ENCODE results near the gene CYB561D1. TPM values are rescaled to one million over a fixed set of nuclear protein-coding genes. Genes with fewer than 3 reads are reported as not detected.
"Not testable (repeated sequence)": the region's sequence is repeated elsewhere in the genome, so short reads cannot be mapped to it uniquely, and the experiment has no call there.

The CYB561D1 gene
- total RNA-seq, 4 donors from 2014 or later = 10.5 to 37.4 (median 17.3) TPM

DNA sequence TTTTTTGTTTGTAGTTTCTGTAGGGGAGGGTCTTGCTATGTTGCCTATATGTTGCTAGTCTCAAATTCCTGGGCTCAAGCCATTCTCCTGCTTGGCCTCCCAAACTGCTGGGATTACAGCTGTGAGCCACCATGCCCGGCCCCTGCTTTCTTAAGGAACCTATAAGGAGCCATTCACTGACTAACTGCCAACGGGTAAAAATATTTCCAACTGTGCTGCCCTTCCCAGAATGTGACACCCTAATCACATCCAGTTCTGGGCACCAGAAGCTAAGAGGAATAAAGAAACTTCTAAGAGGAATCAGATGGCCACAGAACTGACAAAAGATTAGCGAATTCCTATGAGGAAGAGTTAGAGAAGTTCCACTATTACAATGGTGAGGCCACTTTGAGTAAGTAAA is 21.1 kb upstream of the CYB561D1 start:
- Histone ChIP-seq H3K27me3 (peaks cover 44% of the 10 kb centered on the region), H3K27ac (no peak overlapping the region), H3K36me3 (no peaks in the 10 kb centered on the region), H3K9me3 (no peaks in the 10 kb centered on the region), H3K4me3 (no peak overlapping the region), H3K4me1 (no peaks in the 10 kb centered on the region)
- in situ Hi-C loops (cut with MboI; ENCODE audit: low pct_ligation_motif_present in 1 of 4, low pct_unique_long_range_greater_than_20kb in 1 of 4, low sequenced_read_pairs in 3 of 4) (no loop called here), intact Hi-C loops (cut with DNase I; ENCODE audit: low total_unique reads) (no loop called here)
- DNase-seq = no peak
- no peak for TF ChIP-seq EP300 (IDR thresholded peaks at IDR 0.05; ENCODE audit: low read depth)
- TF ChIP-seq, protein P1, sequence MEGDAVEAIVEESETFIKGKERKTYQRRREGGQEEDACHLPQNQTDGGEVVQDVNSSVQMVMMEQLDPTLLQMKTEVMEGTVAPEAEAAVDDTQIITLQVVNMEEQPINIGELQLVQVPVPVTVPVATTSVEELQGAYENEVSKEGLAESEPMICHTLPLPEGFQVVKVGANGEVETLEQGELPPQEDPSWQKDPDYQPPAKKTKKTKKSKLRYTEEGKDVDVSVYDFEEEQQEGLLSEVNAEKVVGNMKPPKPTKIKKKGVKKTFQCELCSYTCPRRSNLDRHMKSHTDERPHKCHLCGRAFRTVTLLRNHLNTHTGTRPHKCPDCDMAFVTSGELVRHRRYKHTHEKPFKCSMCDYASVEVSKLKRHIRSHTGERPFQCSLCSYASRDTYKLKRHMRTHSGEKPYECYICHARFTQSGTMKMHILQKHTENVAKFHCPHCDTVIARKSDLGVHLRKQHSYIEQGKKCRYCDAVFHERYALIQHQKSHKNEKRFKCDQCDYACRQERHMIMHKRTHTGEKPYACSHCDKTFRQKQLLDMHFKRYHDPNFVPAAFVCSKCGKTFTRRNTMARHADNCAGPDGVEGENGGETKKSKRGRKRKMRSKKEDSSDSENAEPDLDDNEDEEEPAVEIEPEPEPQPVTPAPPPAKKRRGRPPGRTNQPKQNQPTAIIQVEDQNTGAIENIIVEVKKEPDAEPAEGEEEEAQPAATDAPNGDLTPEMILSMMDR (IDR thresholded peaks at IDR 0.05) = no peak
- TF ChIP-seq POLR2AphosphoS5 (IDR thresholded peaks at IDR 0.05) = no peak
- no peak for TF ChIP-seq POLR2A (IDR thresholded peaks at IDR 0.05)
- 44 to 57% methylated on average over 1 to 3 of the region's 3 CpGs for WGBS, 2 donors (ENCODE audit: low coverage in 1 of 2)

- peaks cover 37% of the 10 kb centered on the region for H3K27me3 ChIP-seq
- H3K9me3 ChIP-seq; H3K4me3 ChIP-seq; H3K27ac ChIP-seq; H3K4me1 ChIP-seq; intact Hi-C loops (cut with DNase I; ENCODE audit: low total_unique reads); DNase-seq; in situ Hi-C loops (cut with MboI; ENCODE audit: low pct_ligation_motif_present in 1 of 4, low pct_unique_long_range_greater_than_20kb in 1 of 4, low sequenced_read_pairs in 3 of 4); H3K36me3 ChIP-seq: not testable (repeated sequence)
- WGBS, 2 donors (ENCODE audit: low coverage in 1 of 2) = 84% methylated on average over 12 of the region's 12 CpGs; no CpG with 5 or more reads in 1 of the 2 donors
These were observed 20.4 kb upstream of the CYB561D1 start for GRCh38 chr1:109473284-109474057.

DNA sequence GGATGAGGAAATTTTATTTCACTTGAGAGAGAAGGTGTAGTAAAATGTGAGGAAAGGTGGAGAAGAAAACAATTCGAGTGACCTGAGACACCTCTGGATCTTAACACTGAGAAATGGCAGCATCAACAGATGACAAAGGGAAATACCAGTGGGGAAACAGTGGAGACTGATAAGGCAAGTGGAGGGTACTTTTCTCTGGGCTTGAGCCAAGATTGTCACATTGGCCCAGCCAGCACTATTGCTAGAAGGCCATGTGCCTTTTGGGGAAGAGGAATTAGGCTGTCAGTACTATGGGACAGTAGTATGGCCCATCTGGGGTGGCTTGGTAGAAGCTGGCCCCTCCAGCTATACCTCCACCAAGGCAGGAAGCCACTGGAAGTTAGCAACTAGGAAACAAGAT is 19.2 kb upstream of the CYB561D1 start:
- peaks cover 29% of the 10 kb centered on the region for H3K27me3 ChIP-seq
- H3K9me3 ChIP-seq = no peaks in the 10 kb centered on the region
- no peak overlapping the region for H3K4me3 ChIP-seq
- in situ Hi-C loops (cut with MboI; ENCODE audit: low pct_ligation_motif_present in 1 of 4, low pct_unique_long_range_greater_than_20kb in 1 of 4, low sequenced_read_pairs in 3 of 4) = no loop called here
- 70 to 100% methylated on average over 1 of the region's 1 CpG for WGBS, 2 donors (ENCODE audit: low coverage in 1 of 2)
- TF ChIP-seq, protein P1 (IDR thresholded peaks at IDR 0.05) = no peak
- no peak for TF ChIP-seq POLR2AphosphoS5 (IDR thresholded peaks at IDR 0.05)
- TF ChIP-seq POLR2A (IDR thresholded peaks at IDR 0.05) = no peak
- no peak for TF ChIP-seq EP300 (IDR thresholded peaks at IDR 0.05; ENCODE audit: low read depth)
- intact Hi-C loops (cut with DNase I; ENCODE audit: low total_unique reads) = no loop called here
- no peak overlapping the region for H3K27ac ChIP-seq
- H3K36me3 ChIP-seq = no peaks in the 10 kb centered on the region
- no peaks in the 10 kb centered on the region for H3K4me1 ChIP-seq
- no peak for DNase-seq

GRCh38 chr1:109475261-109475660 is 18.6 kb upstream of the CYB561D1 start:
- TF ChIP-seq POLR2A (IDR thresholded peaks at IDR 0.05) (no peak), POLR2AphosphoS5 (IDR thresholded peaks at IDR 0.05) (no peak), EP300 (IDR thresholded peaks at IDR 0.05; ENCODE audit: low read depth) (no peak)
- TF ChIP-seq, protein P1 (IDR thresholded peaks at IDR 0.05) = no peak
- 50 to 83% methylated on average over 2 to 9 of the region's 9 CpGs for WGBS, 2 donors (ENCODE audit: low coverage in 1 of 2)
- no peak overlapping the region for H3K27ac ChIP-seq
- no peak for DNase-seq
- in situ Hi-C loops (cut with MboI; ENCODE audit: low pct_ligation_motif_present in 1 of 4, low pct_unique_long_range_greater_than_20kb in 1 of 4, low sequenced_read_pairs in 3 of 4) = no loop called here
- no peaks in the 10 kb centered on the region for H3K4me1 ChIP-seq
- no peak overlapping the region for H3K4me3 ChIP-seq
- intact Hi-C loops (cut with DNase I; ENCODE audit: low total_unique reads) = no loop called here
- peaks cover 24% of the 10 kb centered on the region for H3K27me3 ChIP-seq
- H3K36me3 ChIP-seq = no peaks in the 10 kb centered on the region
- no peaks in the 10 kb centered on the region for H3K9me3 ChIP-seq

DNA sequence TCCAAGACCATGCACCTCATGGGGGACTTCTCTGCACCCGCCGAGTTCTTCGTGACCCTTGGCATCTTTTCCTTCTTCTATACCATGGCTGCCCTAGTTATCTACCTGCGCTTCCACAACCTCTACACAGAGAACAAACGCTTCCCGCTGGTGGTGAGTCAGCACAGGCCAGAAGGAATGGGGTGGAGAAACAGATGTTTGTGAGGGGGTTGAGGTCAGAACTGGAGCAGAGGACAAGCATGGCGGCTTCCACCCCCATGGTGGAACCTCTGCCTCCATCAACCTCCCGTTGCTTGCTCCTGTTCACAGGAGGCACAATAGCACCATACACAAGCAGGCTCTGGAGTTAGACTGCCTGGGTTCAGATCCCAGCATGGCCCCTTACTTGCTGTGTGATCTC is 17.1 kb upstream of the CYB561D1 start:
- in situ Hi-C loops (cut with MboI; ENCODE audit: low pct_ligation_motif_present in 1 of 4, low pct_unique_long_range_greater_than_20kb in 1 of 4, low sequenced_read_pairs in 3 of 4) = no loop called here

More for the DNA sequence above, 17.1 kb upstream of the CYB561D1 start:
- peaks cover 10% of the 10 kb centered on the region for H3K27me3 ChIP-seq
- TF ChIP-seq POLR2A (IDR thresholded peaks at IDR 0.05) = no peak
- TF ChIP-seq, protein P1 (IDR thresholded peaks at IDR 0.05) = no peak
- TF ChIP-seq POLR2AphosphoS5 (IDR thresholded peaks at IDR 0.05) = no peak
- no peak for DNase-seq
- intact Hi-C loops (cut with DNase I; ENCODE audit: low total_unique reads) = no loop called here
- no peaks in the 10 kb centered on the region for H3K36me3 ChIP-seq
- H3K4me3 ChIP-seq = no peak overlapping the region
- H3K27ac ChIP-seq = no peak overlapping the region
- H3K9me3 ChIP-seq = no peaks in the 10 kb centered on the region
- 75 to 89% methylated on average over 4 to 8 of the region's 8 CpGs for WGBS, 2 donors (ENCODE audit: low coverage in 1 of 2)
- H3K4me1 ChIP-seq = no peaks in the 10 kb centered on the region
